T47D (cell line): ENCODE results near the gene SLIT3.
A peak's percentile ranks its signal among the peaks of the same experiment; 100 is the strongest.

Experiments used
- DNase-seq, 2 experiments: peaks; one replicate each; pipeline versions ENCODE4 v3.0.0 to v3.0.0-alpha.2; 2011 to 2012; ENCODE audit warnings: low read depth in 1 of 2, low spot score in 1 of 2
- JUND ChIP-seq: IDR thresholded peaks from 2 replicates; pipeline ENCODE4 v1.6.1; 2012; ENCODE audit warnings: low read depth
- in situ Hi-C: cut with HindIII; loops from 2 replicates; pipeline ENCODE4 v1.10.0; 2016; ENCODE audit warnings: low sequenced_read_pairs, low pct_unique_long_range_greater_than_20kb

Gene SLIT3

GRCh38 chr5:169300468-169301385 is at the start of gene SLIT3:
SLIT3 (minus strand) TSS chr5:169301139; CDS start chr5:169300709, 430 bp downstream.
- no peak for TF ChIP-seq JUND
- in situ Hi-C loops = no loop called here
- peak; percentile 49 to 76 for DNase-seq

- no peak for TF ChIP-seq JUND
- in situ Hi-C loops = no loop called here
- no peak for DNase-seq
Measured at GRCh38 chr5:169350016-169350415, 49.1 kb upstream of the SLIT3 start.

- in situ Hi-C loops = no loop called here
- no peak for DNase-seq
- no peak for TF ChIP-seq JUND
Measured at GRCh38 chr5:169347786-169348185, 46.8 kb upstream of the SLIT3 start.

GRCh38 chr5:169344629-169345028 is 43.7 kb upstream of the SLIT3 start:
- in situ Hi-C loops = no loop called here
- DNase-seq = no peak
- no peak for TF ChIP-seq JUND

GRCh38 chr5:169343766-169344165 is 42.8 kb upstream of the SLIT3 start:
- in situ Hi-C loops = no loop called here
- no peak for TF ChIP-seq JUND
- DNase-seq = no peak

- in situ Hi-C loops = no loop called here
- no peak for TF ChIP-seq JUND
Measured at GRCh38 chr5:169341556-169341955, 40.6 kb upstream of the SLIT3 start.

GRCh38 chr5:169339869-169340268 is 38.9 kb upstream of the SLIT3 start:
- in situ Hi-C loops = no loop called here
- TF ChIP-seq JUND = no peak
- no peak for DNase-seq

More at GRCh38 chr5:169341556-169341955, 40.6 kb upstream of the SLIT3 start:
- no peak for DNase-seq

- no peak for TF ChIP-seq JUND
- in situ Hi-C loops = no loop called here
- no peak for DNase-seq
Measured at GRCh38 chr5:169336242-169336641, 35.3 kb upstream of the SLIT3 start.

GRCh38 chr5:169335806-169336205 is 34.9 kb upstream of the SLIT3 start:
- no peak for TF ChIP-seq JUND
- in situ Hi-C loops = no loop called here
- no peak for DNase-seq

- no peak for TF ChIP-seq JUND
- no peak for DNase-seq
- in situ Hi-C loops = no loop called here
Measured at GRCh38 chr5:169333518-169333917, 32.6 kb upstream of the SLIT3 start.

- DNase-seq = peak in 1 of 2 experiments; percentile 11
- in situ Hi-C loops = no loop called here
- no peak for TF ChIP-seq JUND
Measured at GRCh38 chr5:169331292-169331852, 30.4 kb upstream of the SLIT3 start.

GRCh38 chr5:169328401-169328800 is 27.5 kb upstream of the SLIT3 start:
- in situ Hi-C loops = no loop called here
- DNase-seq = no peak
- no peak for TF ChIP-seq JUND

GRCh38 chr5:169325273-169325672 is 24.3 kb upstream of the SLIT3 start:
- DNase-seq = no peak
- TF ChIP-seq JUND = no peak
- in situ Hi-C loops = no loop called here
